HG02678 (cell line): ENCODE data around the gene CLDND1.

Experiments
- ATAC-seq: cut with Tn5 transposase; IDR thresholded peaks from one replicate; pipeline ENCODE4 v1.9.1; 2021; ENCODE audit warnings: mild to moderate bottlenecking, moderate library complexity; ENCODE audit not compliant: unreplicated experiment

The CLDND1 gene

GRCh38 chr3:98521897-98522543, 682 bp downstream of the CLDND1 start:
- ATAC-seq: peak; percentile 42

DNA sequence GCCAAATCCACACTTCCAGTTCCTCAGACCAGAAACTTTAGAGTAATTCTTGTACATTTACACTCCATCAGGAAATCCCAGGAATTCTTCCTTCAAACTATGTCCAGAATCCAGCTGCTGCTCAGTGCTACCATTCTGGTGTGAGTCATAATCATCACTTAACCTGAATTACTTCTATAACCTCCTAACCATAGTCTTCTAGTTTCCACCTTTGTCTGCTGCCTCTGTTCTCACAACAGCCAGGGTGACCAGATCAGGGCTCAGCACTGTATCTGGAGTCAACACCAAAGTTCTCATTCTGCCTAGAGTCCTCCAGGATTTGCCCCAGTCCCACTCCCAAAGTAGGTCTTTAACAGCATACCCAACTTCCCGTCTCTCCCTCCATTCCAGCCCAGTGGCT, 3.4 kb downstream of the CLDND1 start:
- no peak for ATAC-seq

DNA sequence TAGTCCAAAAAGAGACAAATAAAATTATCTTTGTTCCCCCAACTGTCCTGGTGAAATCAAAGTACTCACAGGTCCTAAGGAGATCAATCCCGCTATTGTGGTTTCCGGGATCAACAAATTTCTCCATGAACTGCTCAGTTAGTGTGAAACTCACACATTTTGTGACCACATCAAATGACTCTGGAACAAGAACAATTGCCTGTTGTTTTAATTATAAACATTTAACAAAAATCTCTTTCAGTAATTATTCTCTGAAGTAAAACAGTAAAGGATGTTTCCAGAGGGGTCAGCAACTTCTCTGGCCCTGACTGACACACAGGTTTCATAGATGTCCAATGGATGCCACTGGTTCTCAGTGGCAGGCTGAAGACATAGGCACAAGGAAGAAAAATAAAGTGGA, 3.9 kb downstream of the CLDND1 start:
- no peak for ATAC-seq

GRCh38 chr3:98514948-98515347, 7.8 kb downstream of the CLDND1 start:
- no peak for ATAC-seq

GRCh38 chr3:98513736-98514135, 9.0 kb downstream of the CLDND1 start:
- ATAC-seq: no peak

- ATAC-seq: no peak
These were observed 9.6 kb downstream of the CLDND1 start for GRCh38 chr3:98513091-98513511.

GRCh38 chr3:98512576-98512975, 10.1 kb downstream of the CLDND1 start:
- no peak for ATAC-seq

DNA sequence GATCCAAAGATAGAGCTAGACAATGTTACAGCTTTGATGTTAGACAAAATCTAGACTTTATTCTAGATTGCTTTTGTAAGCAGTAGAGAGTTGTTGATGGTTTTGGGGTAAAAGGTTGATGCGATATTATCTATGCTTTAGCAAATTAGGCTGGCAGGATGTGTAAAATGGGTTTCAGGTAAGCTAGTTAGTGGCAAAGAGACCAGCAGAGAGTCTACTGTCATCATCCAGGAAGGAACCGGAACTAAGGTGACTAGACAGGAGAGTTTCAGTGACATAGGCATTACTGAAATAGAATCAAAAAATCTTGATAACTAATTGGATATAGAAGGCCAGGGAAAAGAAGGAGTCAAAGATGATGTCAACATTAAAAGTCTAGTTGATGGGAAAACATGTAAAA, 14.1 kb downstream of the CLDND1 start:
- ATAC-seq: no peak

- no peak for ATAC-seq
These were observed 18.2 kb downstream of the CLDND1 start for GRCh38 chr3:98504539-98504938.

DNA sequence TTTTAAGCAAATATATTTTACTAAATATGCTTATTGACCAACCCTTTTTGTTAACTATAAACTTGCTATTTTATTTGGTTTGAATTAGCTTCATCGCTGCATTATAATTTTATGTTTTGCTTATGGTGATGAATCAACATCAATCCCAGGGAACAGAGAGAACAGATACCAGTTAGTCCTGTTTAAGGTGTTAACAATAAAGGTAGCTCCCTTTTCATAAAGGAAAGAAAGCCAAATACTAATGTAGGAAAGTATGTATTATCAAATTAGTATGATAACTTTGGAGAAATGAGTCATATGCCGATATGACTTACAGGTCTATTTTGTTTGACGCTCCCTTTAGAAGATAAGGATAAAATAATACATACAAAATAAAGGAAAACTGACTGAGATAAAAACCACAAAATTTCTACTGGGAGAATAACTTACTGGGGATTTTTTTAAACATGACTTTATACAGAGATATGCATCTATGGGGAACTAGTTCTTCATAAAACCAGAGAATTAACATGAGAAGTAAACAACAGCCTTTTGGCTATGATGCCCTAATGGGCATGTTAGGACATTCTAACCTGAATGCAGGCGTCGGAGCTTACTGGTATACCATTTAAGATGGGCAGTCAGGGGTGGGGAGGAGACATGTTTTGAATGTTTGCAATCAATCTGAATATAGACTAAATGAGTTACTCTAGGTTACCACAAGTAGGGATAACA, 20.7 kb downstream of the CLDND1 start:
- ATAC-seq: no peak

DNA sequence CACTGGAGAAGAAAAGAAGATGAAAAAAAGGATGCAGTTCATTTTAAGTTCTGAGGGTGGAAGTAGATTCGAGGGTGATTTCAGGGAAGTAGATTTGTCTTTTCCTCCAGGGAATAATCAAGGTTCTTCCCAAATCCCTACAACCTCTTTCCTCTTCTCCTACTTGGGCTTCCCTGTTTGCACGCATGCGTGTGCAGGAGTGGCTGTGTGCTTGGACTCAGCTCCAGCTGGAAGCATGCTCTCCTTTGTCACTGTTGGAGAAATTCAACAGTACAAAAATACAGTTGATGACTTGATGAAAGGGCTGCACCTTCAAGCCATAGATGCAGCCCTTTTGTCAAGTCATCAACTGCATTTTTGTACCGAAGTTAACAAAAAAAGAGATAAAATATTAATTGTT, 21.4 kb downstream of the CLDND1 start:
- ATAC-seq: no peak

DNA sequence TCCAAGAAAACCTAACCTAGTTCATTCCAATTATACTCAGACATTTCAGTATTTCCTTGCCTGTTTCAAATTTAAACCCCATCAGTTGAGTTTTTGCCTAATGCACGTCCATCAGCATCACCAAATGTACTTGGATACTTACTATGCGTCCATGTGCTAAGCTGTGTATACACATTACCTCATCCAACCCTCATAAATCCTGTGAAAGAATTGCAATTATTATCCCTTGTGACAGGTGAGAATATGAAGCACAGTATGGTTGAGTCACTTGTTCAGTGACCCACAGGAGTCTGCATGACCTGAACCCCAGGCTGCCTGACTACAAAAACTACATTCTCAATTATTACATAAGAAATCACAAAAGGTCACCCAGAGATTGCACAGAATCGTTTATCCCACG, 22.7 kb downstream of the CLDND1 start:
- no peak for ATAC-seq

DNA sequence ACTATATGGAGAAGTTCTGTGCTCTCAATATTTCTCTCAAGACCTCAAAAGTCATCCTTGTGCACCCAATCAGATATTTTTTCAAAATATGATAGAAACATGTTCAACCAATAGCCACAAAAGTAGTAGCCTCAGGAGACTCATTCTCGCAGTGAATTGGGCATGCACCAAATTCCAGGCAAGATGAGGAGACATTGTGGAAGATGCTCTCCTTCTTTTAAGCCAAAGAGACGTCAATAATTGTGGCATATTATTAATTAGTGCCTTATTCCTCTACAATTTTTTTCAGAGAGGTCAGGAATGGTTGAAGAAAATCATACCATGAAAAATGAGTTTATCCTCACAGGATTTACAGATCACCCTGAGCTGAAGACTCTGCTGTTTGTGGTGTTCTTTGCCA, 25.3 kb downstream of the CLDND1 start, which contains the start of gene OR5K2:
TSS of gene OR5K2 (plus strand) at position 301 of the 400 bp plus-strand sequence. CDS start at position 301, 0 bp downstream.
- ATAC-seq: no peak

DNA sequence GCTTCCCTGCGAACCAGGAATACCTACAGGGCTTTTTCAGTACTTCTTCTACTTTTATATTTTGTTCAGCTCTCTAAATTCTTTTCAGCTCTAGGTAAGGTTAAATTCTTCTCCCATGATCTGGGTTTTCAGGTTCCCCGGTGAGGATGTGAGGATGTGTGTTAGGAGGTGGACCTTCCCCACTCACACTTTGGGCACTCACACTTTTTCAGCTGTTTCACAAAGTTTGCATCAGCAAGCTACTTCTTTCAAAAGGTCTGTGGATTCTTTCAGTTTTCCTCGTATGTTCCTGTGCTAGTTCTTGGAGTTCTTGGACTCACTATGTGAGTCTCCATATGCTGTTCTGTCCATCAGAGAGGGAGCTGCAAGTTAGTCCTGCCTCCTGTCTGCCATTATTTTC, 39.1 kb downstream of the CLDND1 start:
- no peak for ATAC-seq

- no peak for ATAC-seq
These were observed 39.8 kb downstream of the CLDND1 start for GRCh38 chr3:98482717-98483482.
